A549 (cell line): ENCODE data around the gene JAKMIP2. TPM values are rescaled to one million over a fixed set of nuclear protein-coding genes. Genes with fewer than 3 reads are reported as not detected.

ENCODE experiments used
- ATAC-seq, 2 experiments: fragments of 200-7000 bp in 1 of 2; fragments of >200 bp in 1 of 2; cut with Nextera tagmentation in 1 of 2; cut with Tn5 transposase in 1 of 2; 3 replicates each; pipeline versions ENCODE4 v1.8.0 to v1.9.1; 2018 to 2020; ENCODE audit warnings: mild to moderate bottlenecking in 1 of 2, moderate library complexity in 1 of 2
- CTCF ChIA-PET: fragments of 300-600 bp; sonication (Branson Sonifier 250); formaldehyde crosslinking; extraction: SDS; loops from one replicate; lab custom pipeline; 2021; ENCODE audit warnings: antibody characterized with exemption, inconsistent platforms; lab: Yijun Ruan, JAX
- POLR2A ChIA-PET: fragments of 350-600 bp; formaldehyde crosslinking; extraction: SDS; loops from one replicate; lab custom pipeline; 2021; ENCODE audit warnings: antibody characterized with exemption, inconsistent platforms; lab: Yijun Ruan, JAX
- DNase-seq, 2 experiments: peaks; one replicate each; pipeline versions ENCODE4 v3.0.0 to v3.0.0-alpha.2; 2011 to 2016; ENCODE audit warnings: low read depth in 1 of 2, low spot score in 1 of 2
- FAIRE-seq: peaks from 2 replicates; lab custom pipeline; 2011; peaks lifted over from hg19 to GRCh38; lab: Jason Lieb, UNC
- H3K27ac ChIP-seq, 2 experiments: fragments of >200 bp; sonication (Bioruptor Twin); formaldehyde crosslinking; 3 replicates each; pipeline ENCODE4 v1.5.1; 2016 to 2017
- H3K4me1 ChIP-seq: fragments of >200 bp; sonication (Bioruptor Twin); formaldehyde crosslinking; 3 replicates; pipeline ENCODE4 v1.6.1; 2016
- H3K4me2 ChIP-seq: fragments of >200 bp; sonication (Bioruptor Twin); formaldehyde crosslinking; 3 replicates; pipeline ENCODE4 v1.6.1; 2016
- H3K4me3 ChIP-seq: fragments of >200 bp; sonication (Bioruptor Twin); formaldehyde crosslinking; 3 replicates; pipeline ENCODE4 v1.5.1; 2016
- H3K9me3 ChIP-seq: fragments of >200 bp; sonication (Bioruptor Twin); formaldehyde crosslinking; 3 replicates; pipeline ENCODE4 v1.6.1; 2016
- BHLHE40 ChIP-seq: IDR thresholded peaks from 2 replicates; pipeline ENCODE4 v1.6.1; 2012; ENCODE audit warnings: low read depth, low read length, inconsistent platforms
- CBX8 ChIP-seq: fragments of 200-600 bp; sonication (generic); IDR thresholded peaks from 2 replicates; pipeline ENCODE4 v1.6.1; 2016
- CTCF ChIP-seq: fragments of >200 bp; sonication (Bioruptor Twin); formaldehyde crosslinking; IDR thresholded peaks from 3 replicates; pipeline ENCODE4 v1.5.1; 2016
- EP300 ChIP-seq, 2 experiments: fragments of >200 bp; sonication (Bioruptor Twin); formaldehyde crosslinking; IDR thresholded peaks; 2 replicates in 1 of 2; 3 replicates in 1 of 2; pipeline ENCODE4 v1.6.1; 2016 to 2017
- ESRRA ChIP-seq: fragments of 150-350 bp; IDR thresholded peaks from 2 replicates; pipeline ENCODE4 v1.6.1; 2014; ENCODE audit warnings: mild to moderate bottlenecking, low read length, borderline replicate concordance
- FOSB ChIP-seq: fragments of 250-450 bp; sonication (Bioruptor Pico); IDR thresholded peaks from 2 replicates; pipeline ENCODE4 v1.5.0; 2020; ENCODE audit warnings: mild to moderate bottlenecking, moderate library complexity
- FOSL2 ChIP-seq, 2 experiments: fragments of 450-650 bp in 1 of 2; fragments of >200 bp in 1 of 2; sonication (Bioruptor Twin) in 1 of 2; formaldehyde crosslinking; IDR thresholded peaks; 2 replicates each; pipeline versions ENCODE4 v1.5.0 to v1.6.1; 2016 to 2020; ENCODE audit warnings: mild to moderate bottlenecking in 1 of 2, moderate library complexity in 1 of 2
- HDAC2 ChIP-seq: fragments of 200-600 bp; sonication (generic); IDR thresholded peaks from 2 replicates; pipeline ENCODE4 v1.6.1; 2016
- HMGXB4 ChIP-seq: fragments of 250-450 bp; sonication (Bioruptor Pico); IDR thresholded peaks from 2 replicates; pipeline ENCODE4 v1.5.0; 2021; ENCODE audit warnings: mild to moderate bottlenecking, moderate library complexity, borderline replicate concordance
- HOXB13 ChIP-seq: fragments of 250-450 bp; sonication (Bioruptor Pico); IDR thresholded peaks from 2 replicates; pipeline ENCODE4 v1.5.0; 2020; ENCODE audit warnings: low read depth, mild to moderate bottlenecking, moderate library complexity
- HOXB5 ChIP-seq: fragments of 250-450 bp; sonication (Bioruptor Pico); IDR thresholded peaks from 2 replicates; pipeline ENCODE4 v1.5.0; 2020; ENCODE audit warnings: mild to moderate bottlenecking, moderate library complexity
- MAFK ChIP-seq: fragments of 450-650 bp; IDR thresholded peaks from 2 replicates; pipeline ENCODE4 v1.6.1; 2014; ENCODE audit not compliant: partially characterized antibody
- MAZ ChIP-seq: fragments of 150-350 bp; IDR thresholded peaks from 2 replicates; pipeline ENCODE4 v1.6.1; 2014; ENCODE audit warnings: antibody characterized with exemption, low read depth, low read length, borderline replicate concordance
- NFE2L2 ChIP-seq: fragments of 150-350 bp; conservative IDR thresholded peaks from 2 replicates; pipeline ENCODE4 v1.6.1; 2014; ENCODE audit warnings: low read length
- POLR2A ChIP-seq: IDR thresholded peaks from 2 replicates; pipeline ENCODE4 v1.6.1; 2012; ENCODE audit warnings: mild to moderate bottlenecking, low read length
- RAD21 ChIP-seq, 2 experiments: fragments of >200 bp in 1 of 2; sonication (Bioruptor Twin) in 1 of 2; formaldehyde crosslinking in 1 of 2; IDR thresholded peaks in 1 of 2; conservative IDR thresholded peaks in 1 of 2; 2 replicates in 1 of 2; 3 replicates in 1 of 2; pipeline ENCODE4 v1.6.1; 2012 to 2018; ENCODE audit warnings: inconsistent platforms in 1 of 2
- SMC3 ChIP-seq: fragments of >200 bp; sonication (Bioruptor Twin); formaldehyde crosslinking; IDR thresholded peaks from 3 replicates; pipeline ENCODE4 v1.6.1; 2018; ENCODE audit warnings: inconsistent platforms
- WGBS: methylation state at CpG from one replicate; pipeline ENCODE4 v1.1.6; 2017; ENCODE audit errors: missing lambda C conversion rate; 5-methylcytosine and 5-hydroxymethylcytosine counted together
- polyA plus RNA-seq, 4 experiments: library from polyadenylated mRNA; depleted of rRNA in 3 of 4; stranded (reverse); fragments of >200 nt; fragmentation: RNase III in 1 of 4; extraction: RNeasy Plus Mini Kit Qiagen cat#74134 plus additional on column Dnase treatment in 1 of 4; gene quantifications; 2 replicates in 3 of 4; 3 replicates in 1 of 4; pipeline ENCODE4 v1.2.3, GENCODE V29; 2011 to 2017
- TF ChIP-seq, protein P1 (sequence below): IDR thresholded peaks from 2 replicates; pipeline ENCODE4 v1.6.1; 2012
- TF ChIP-seq, protein P2 (sequence below): IDR thresholded peaks from 2 replicates; pipeline ENCODE4 v1.6.1; 2012; ENCODE audit warnings: low read depth, borderline replicate concordance
- TF ChIP-seq, protein P3 (sequence below): fragments of >200 bp; sonication (Bioruptor Twin); formaldehyde crosslinking; IDR thresholded peaks from 3 replicates; pipeline ENCODE4 v1.6.1; 2016

The JAKMIP2 gene
- polyA plus RNA-seq, 2 of the 4 experiments (the other 2 are of a cell fraction): 0.01 TPM; not detected in 1

DNA sequence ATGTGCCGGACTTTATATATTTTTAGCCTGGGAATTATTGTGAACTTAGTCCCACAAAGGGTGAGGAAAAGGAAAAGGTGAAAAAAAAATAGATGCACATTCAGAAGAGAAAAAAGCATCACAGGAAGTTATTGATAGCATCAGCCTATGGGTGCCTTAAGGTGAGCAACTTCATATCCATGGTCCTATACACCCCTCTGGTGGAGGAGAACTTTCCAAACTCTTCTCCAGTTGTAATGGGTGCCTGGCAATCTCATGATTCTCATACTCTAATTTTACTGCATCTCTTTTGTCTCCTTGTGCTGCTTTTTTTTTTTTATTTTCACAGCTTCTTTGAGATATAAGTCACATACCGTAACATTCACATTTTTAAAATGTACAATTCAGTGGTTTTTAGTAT is 107.4 kb downstream of the JAKMIP2 start:
- Histone ChIP-seq H3K9me3 (no peaks in the 10 kb centered on the region), H3K4me2 (no peak overlapping the region), H3K27ac (no peak overlapping the region), H3K4me3 (no peak overlapping the region), H3K4me1 (no peaks in the 10 kb centered on the region)
- FAIRE-seq (no peak), ATAC-seq (no peak), DNase-seq (no peak)
- ChIA-PET CTCF (no interaction called here), POLR2A (no interaction called here)
- WGBS: 37% methylated on average over 2 of the region's 2 CpGs
- TF ChIP-seq MAFK (no peak), RAD21 (conservative IDR thresholded peaks at IDR 0.05 in 1 of 2, IDR thresholded peaks at IDR 0.05 in 1 of 2) (peak in 1 of 2 experiments; percentile 18; a peak in 1 of 5 replicates)

GRCh38 chr5:147674411-147674810 is 108.1 kb downstream of the JAKMIP2 start:
- ATAC-seq: no peak
- Histone ChIP-seq H3K9me3 (no peaks in the 10 kb centered on the region), H3K4me2 (no peak overlapping the region), H3K27ac (no peak overlapping the region), H3K4me3 (no peak overlapping the region)
- WGBS: 0% methylated on average over 4 of the region's 4 CpGs
- no peak for DNase-seq
- CTCF ChIA-PET: interaction anchor here (0.6 to 0.7 kb wide), 2 partner anchors 9 to 20 kb away, joined by 3 read pairs; no protein-coding TSS in a partner anchor
- TF ChIP-seq POLR2A (no peak), CTCF (no peak), NFE2L2 (no peak), HOXB13 (CRISPR knock-in tag) (no peak), BHLHE40 (no peak), MAFK (no peak), MAZ (no peak), ESRRA (no peak), EP300 (IDR thresholded peaks at IDR 0.05) (no peak), HDAC2 (no peak), HOXB5 (CRISPR knock-in tag) (no peak), FOSL2 (IDR thresholded peaks at IDR 0.05) (no peak), FOSL2 (CRISPR knock-in tag; IDR thresholded peaks at IDR 0.05) (no peak), SMC3 (no peak), HMGXB4 (CRISPR knock-in tag) (no peak), CBX8 (no peak), FOSB (CRISPR knock-in tag) (no peak)
- TF ChIP-seq, protein P1, sequence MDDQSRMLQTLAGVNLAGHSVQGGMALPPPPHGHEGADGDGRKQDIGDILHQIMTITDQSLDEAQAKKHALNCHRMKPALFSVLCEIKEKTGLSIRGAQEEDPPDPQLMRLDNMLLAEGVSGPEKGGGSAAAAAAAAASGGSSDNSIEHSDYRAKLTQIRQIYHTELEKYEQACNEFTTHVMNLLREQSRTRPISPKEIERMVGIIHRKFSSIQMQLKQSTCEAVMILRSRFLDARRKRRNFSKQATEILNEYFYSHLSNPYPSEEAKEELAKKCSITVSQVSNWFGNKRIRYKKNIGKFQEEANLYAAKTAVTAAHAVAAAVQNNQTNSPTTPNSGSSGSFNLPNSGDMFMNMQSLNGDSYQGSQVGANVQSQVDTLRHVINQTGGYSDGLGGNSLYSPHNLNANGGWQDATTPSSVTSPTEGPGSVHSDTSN: no peak
- TF ChIP-seq, protein P2, sequence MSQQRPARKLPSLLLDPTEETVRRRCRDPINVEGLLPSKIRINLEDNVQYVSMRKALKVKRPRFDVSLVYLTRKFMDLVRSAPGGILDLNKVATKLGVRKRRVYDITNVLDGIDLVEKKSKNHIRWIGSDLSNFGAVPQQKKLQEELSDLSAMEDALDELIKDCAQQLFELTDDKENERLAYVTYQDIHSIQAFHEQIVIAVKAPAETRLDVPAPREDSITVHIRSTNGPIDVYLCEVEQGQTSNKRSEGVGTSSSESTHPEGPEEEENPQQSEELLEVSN: no peak
- TF ChIP-seq, protein P3, sequence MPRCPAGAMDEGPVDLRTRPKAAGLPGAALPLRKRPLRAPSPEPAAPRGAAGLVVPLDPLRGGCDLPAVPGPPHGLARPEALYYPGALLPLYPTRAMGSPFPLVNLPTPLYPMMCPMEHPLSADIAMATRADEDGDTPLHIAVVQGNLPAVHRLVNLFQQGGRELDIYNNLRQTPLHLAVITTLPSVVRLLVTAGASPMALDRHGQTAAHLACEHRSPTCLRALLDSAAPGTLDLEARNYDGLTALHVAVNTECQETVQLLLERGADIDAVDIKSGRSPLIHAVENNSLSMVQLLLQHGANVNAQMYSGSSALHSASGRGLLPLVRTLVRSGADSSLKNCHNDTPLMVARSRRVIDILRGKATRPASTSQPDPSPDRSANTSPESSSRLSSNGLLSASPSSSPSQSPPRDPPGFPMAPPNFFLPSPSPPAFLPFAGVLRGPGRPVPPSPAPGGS: no peak
- TF ChIP-seq, all 56 proteins: peak for 0
- POLR2A ChIA-PET: no interaction called here
- FAIRE-seq: no peak
- no peaks in the 10 kb centered on the region for H3K4me1 ChIP-seq
